IMR-90 (cell line): ENCODE data around the gene BRIP1. TPM values are rescaled to one million over a fixed set of nuclear protein-coding genes. Genes with fewer than 3 reads are reported as not detected.

Experiments used
- ATAC-seq: fragments of 200-7000 bp; cut with Tn5 transposase; 2 replicates; pipeline ENCODE4 v1.9.1; 2020; ENCODE audit warnings: low read depth, mild to moderate bottlenecking, moderate library complexity
- BruUV-seq: library from RNA; stranded (reverse); fragments of 400-500 nt; replicated peaks from 2 replicates; lab custom pipeline; 2021; lab: Mats Ljungman, UMichigan
- CTCF ChIA-PET: fragments of 300-600 bp; formaldehyde crosslinking; extraction: SDS; loops from one replicate; lab custom pipeline; 2021; ENCODE audit warnings: antibody characterized with exemption; lab: Yijun Ruan, JAX
- POLR2A ChIA-PET: fragments of 300-600 bp; sonication (Branson Sonifier 250); formaldehyde crosslinking; loops from one replicate; lab custom pipeline; 2022; ENCODE audit warnings: antibody characterized with exemption; ENCODE audit not compliant: unreplicated experiment; lab: Charles Lee
- DNase-seq: peaks from one replicate; pipeline ENCODE4 v3.0.0; 2013
- H2AFZ ChIP-seq: replicated peaks from 2 replicates; pipeline ENCODE3; 2013; ENCODE audit warnings: low read length, mild to moderate bottlenecking; ENCODE audit not compliant: poor library complexity
- H2AK5ac ChIP-seq: 2 replicates; pipeline ENCODE4 v1.6.1; 2013; ENCODE audit warnings: low read depth, low read length, inconsistent platforms
- H2AK9ac ChIP-seq: replicated peaks from 2 replicates; pipeline ENCODE3; 2013; ENCODE audit warnings: mild to moderate bottlenecking, low read depth, low read length, moderate library complexity; ENCODE audit not compliant: poor library complexity
- H2BK120ac ChIP-seq: 2 replicates; pipeline ENCODE4 v1.6.1; 2013; ENCODE audit warnings: low read depth, low read length, inconsistent platforms
- H2BK15ac ChIP-seq: 3 replicates; pipeline ENCODE4 v1.6.1; 2013; ENCODE audit warnings: low read depth, low read length, inconsistent platforms
- H2BK20ac ChIP-seq: 2 replicates; pipeline ENCODE4 v1.6.1; 2013; ENCODE audit warnings: low read depth, mild to moderate bottlenecking, inconsistent platforms, low read length, moderate library complexity
- H2BK5ac ChIP-seq: 2 replicates; pipeline ENCODE4 v1.6.1; 2013; ENCODE audit warnings: mild to moderate bottlenecking, low read depth, low read length, inconsistent platforms; ENCODE audit not compliant: poor library complexity, severe bottlenecking
- H3K14ac ChIP-seq: replicated peaks from 2 replicates; pipeline ENCODE4 v1.6.1; 2013; ENCODE audit warnings: low read depth, low read length, inconsistent platforms
- H3K18ac ChIP-seq: 2 replicates; pipeline ENCODE4 v1.6.1; 2013; ENCODE audit warnings: low read depth, low read length, control low read depth
- H3K23ac ChIP-seq: 2 replicates; pipeline ENCODE4 v1.6.1; 2013; ENCODE audit warnings: low read depth, low read length, inconsistent platforms
- H3K27ac ChIP-seq: 2 replicates; pipeline ENCODE4 v1.5.1; 2013; ENCODE audit warnings: mild to moderate bottlenecking, control low read depth, low read length; ENCODE audit not compliant: insufficient read depth
- H3K27me3 ChIP-seq: 2 replicates; pipeline ENCODE4 v1.6.1; 2013; ENCODE audit warnings: low read length; ENCODE audit not compliant: control insufficient read depth, insufficient read depth
- H3K36me3 ChIP-seq: 2 replicates; pipeline ENCODE4 v1.6.1; 2013; ENCODE audit warnings: low read length, mixed read lengths; ENCODE audit not compliant: control insufficient read depth, insufficient read depth
- H3K4ac ChIP-seq: 2 replicates; pipeline ENCODE4 v1.6.1; 2013; ENCODE audit warnings: low read depth, low read length, inconsistent platforms
- H3K4me1 ChIP-seq: 2 replicates; pipeline ENCODE4 v1.6.1; 2013; ENCODE audit warnings: low read length, mixed read lengths; ENCODE audit not compliant: control insufficient read depth, insufficient read depth
- H3K4me2 ChIP-seq: 2 replicates; pipeline ENCODE4 v1.6.1; 2013; ENCODE audit warnings: low read depth, mild to moderate bottlenecking, control low read depth, low read length, moderate library complexity
- H3K4me3 ChIP-seq: 2 replicates; pipeline ENCODE4 v1.5.1; 2013; ENCODE audit warnings: low read depth, mild to moderate bottlenecking, control low read depth, low read length, moderate library complexity; ENCODE audit not compliant: insufficient read depth
- H3K56ac ChIP-seq: 2 replicates; pipeline ENCODE4 v1.6.1; 2013; ENCODE audit warnings: low read length, inconsistent platforms; ENCODE audit not compliant: insufficient read depth; ENCODE audit errors: extremely low read depth
- H3K79me1 ChIP-seq, 2 experiments: 2 replicates each; pipeline ENCODE4 v1.6.1; 2013; ENCODE audit warnings: low read length in 2 of 2, inconsistent platforms in 1 of 2, low read depth in 1 of 2
- H3K9ac ChIP-seq: 2 replicates; pipeline ENCODE4 v1.6.1; 2013; ENCODE audit warnings: low read depth, low read length, control low read depth
- H3K9me1 ChIP-seq: 2 replicates; pipeline ENCODE4 v1.6.1; 2013; ENCODE audit warnings: low read length, inconsistent platforms; ENCODE audit not compliant: insufficient read depth
- H3K9me3 ChIP-seq: 2 replicates; pipeline ENCODE4 v1.6.1; 2013; ENCODE audit warnings: low read length; ENCODE audit not compliant: control insufficient read depth, insufficient read depth
- H4K20me1 ChIP-seq: 2 replicates; pipeline ENCODE4 v1.6.1; 2013; ENCODE audit warnings: low read length, inconsistent platforms; ENCODE audit not compliant: insufficient read depth
- H4K5ac ChIP-seq: 2 replicates; pipeline ENCODE4 v1.6.1; 2013; ENCODE audit warnings: mild to moderate bottlenecking, low read depth, low read length, control low read depth
- H4K8ac ChIP-seq, 2 experiments: 2 replicates each; pipeline ENCODE4 v1.6.1; 2013; ENCODE audit warnings: low read depth in 2 of 2, low read length in 2 of 2, control low read depth in 1 of 2, inconsistent platforms in 1 of 2
- H4K91ac ChIP-seq: 2 replicates; pipeline ENCODE4 v1.6.1; 2013; ENCODE audit warnings: low read depth, low read length, inconsistent platforms; ENCODE audit not compliant: insufficient read depth
- CEBPB ChIP-seq: IDR thresholded peaks from 2 replicates; pipeline ENCODE4 v1.6.1; 2012; ENCODE audit warnings: low read depth, low read length, improper control_type of control experiment
- MAFK ChIP-seq: IDR thresholded peaks from 2 replicates; pipeline ENCODE4 v1.6.1; 2012; ENCODE audit warnings: low read depth, low read length, improper control_type of control experiment
- MXI1 ChIP-seq: IDR thresholded peaks from 2 replicates; pipeline ENCODE4 v1.6.1; 2012; ENCODE audit warnings: low read depth, mild to moderate bottlenecking, low read length, moderate library complexity, borderline replicate concordance
- NFE2L2 ChIP-seq: fragments of 150-350 bp; IDR thresholded peaks from 2 replicates; pipeline ENCODE4 v1.6.1; 2016; ENCODE audit warnings: low read depth, mild to moderate bottlenecking, low read length
- POLR2A ChIP-seq: IDR thresholded peaks from 2 replicates; pipeline ENCODE4 v1.6.1; 2012; ENCODE audit warnings: mild to moderate bottlenecking, low read depth, low read length
- RCOR1 ChIP-seq: IDR thresholded peaks from 2 replicates; pipeline ENCODE4 v1.6.1; 2012; ENCODE audit warnings: mild to moderate bottlenecking, low read length, improper control_type of control experiment; ENCODE audit not compliant: insufficient replicate concordance
- RFX5 ChIP-seq: IDR thresholded peaks from 2 replicates; pipeline ENCODE4 v1.8.0; 2012; ENCODE audit warnings: low read depth, mild to moderate bottlenecking, low read length, moderate library complexity
- WGBS, 2 experiments: methylation state at CpG; one replicate each; pipeline versions ENCODE4 v1.1.5 to v1.1.7; 2013; ENCODE audit warnings: missing lambda C conversion rate in 2 of 2; ENCODE audit not compliant: insufficient read length in 1 of 2; ENCODE audit errors: extremely low coverage in 2 of 2; 5-methylcytosine and 5-hydroxymethylcytosine counted together
- dilution Hi-C: fragments of 300-500 bp; cut with HindIII; formaldehyde crosslinking; loops from one replicate; pipeline ENCODE4 v1.14.3; 2018; ENCODE audit warnings: low sequenced_read_pairs; ENCODE audit not compliant: unreplicated experiment
- in situ Hi-C: fragments of 300-500 bp; cut with MboI; formaldehyde crosslinking; loops from 3 replicates; pipeline ENCODE4 v1.14.3; 2019; ENCODE audit warnings: low sequenced_read_pairs, inconsistent platforms, mixed read lengths
- intact Hi-C: fragments of 100-400 bp; cut with micrococcal nuclease; formaldehyde crosslinking; loops from 2 replicates; pipeline ENCODE4 v1.10.0; 2022
- polyA plus RNA-seq, 3 experiments: library from polyadenylated mRNA; depleted of rRNA; stranded (reverse); fragments of >200 nt; gene quantifications; 2 replicates each; pipeline ENCODE4 v1.2.3, GENCODE V29; 2012; ENCODE audit warnings: low replicate concordance in 1 of 3
- total RNA-seq: library from RNA; depleted of rRNA; stranded (reverse); fragments of >200 nt; gene quantifications from 2 replicates; pipeline ENCODE4 v1.2.3, GENCODE V29; 2012
- TF ChIP-seq, protein P1 (sequence below): fragments of 150-350 bp; IDR thresholded peaks from 2 replicates; pipeline ENCODE4 v1.6.1; 2016; ENCODE audit warnings: low read depth, mild to moderate bottlenecking, low read length, moderate library complexity, borderline replicate concordance

BRIP1 gene
- total and polyA plus RNA-seq, 2 of the 4 experiments (the other 2 are of a cell fraction), result 6.1 to 19.7 TPM

DNA sequence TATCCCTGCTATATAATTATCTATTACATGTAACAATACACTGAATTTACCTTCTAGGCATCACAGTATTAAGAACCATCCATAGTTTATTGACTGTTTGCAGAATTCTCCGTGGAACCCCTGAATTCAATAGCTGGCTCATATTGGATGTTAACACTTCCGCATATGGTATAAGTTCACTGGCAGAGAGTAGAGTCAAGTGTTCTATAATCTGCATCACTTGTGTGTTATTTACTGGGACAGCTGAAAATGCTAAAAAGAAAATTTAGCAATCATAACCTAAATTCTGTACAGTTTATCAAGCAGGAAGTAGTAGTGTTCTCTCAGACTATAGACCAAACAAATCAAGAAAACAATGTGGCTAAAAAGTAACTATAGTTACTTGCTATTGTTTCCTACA lies 14.5 kb upstream of the BRIP1 start:
- Histone ChIP-seq H3K27ac (no peak overlapping the region), H3K9me1 (no peaks in the 10 kb centered on the region), H3K36me3 (peaks cover 6% of the 10 kb centered on the region), H3K9me3 (no peaks in the 10 kb centered on the region), H2BK15ac (no peak overlapping the region), H3K27me3 (no peaks in the 10 kb centered on the region), H4K5ac (no peak overlapping the region), H2BK20ac (no peak overlapping the region), H3K18ac (no peak overlapping the region), H3K79me1 (no peaks in the 10 kb centered on the region; a peak in 1 of 4 replicates), H2AK5ac (no peak overlapping the region), H2BK5ac (no peak overlapping the region), H4K8ac (no peak overlapping the region), H2AK9ac (no peak overlapping the region), H2BK120ac (no peak overlapping the region), H2AFZ (no peak overlapping the region), H3K9ac (no peak overlapping the region), H3K4me2 (no peak overlapping the region), H3K4me1 (no peaks in the 10 kb centered on the region), H3K4ac (no peak overlapping the region), H3K14ac (no peak overlapping the region), H3K23ac (no peak overlapping the region), H3K4me3 (no peak overlapping the region), H4K20me1 (no peaks in the 10 kb centered on the region), H4K91ac (no peak overlapping the region), H3K56ac (no peak overlapping the region)
- ChIA-PET POLR2A (no interaction called here), CTCF (no interaction called here)
- DNase-seq, result no peak
- BruUV-seq, result no TSS peak
- no CpG with 5 or more reads among the region's 2 CpGs for WGBS, 2 experiments
- ATAC-seq, result no peak
- intact Hi-C loops (no loop called here), dilution Hi-C loops (no loop called here), in situ Hi-C loops (no loop called here)
- TF ChIP-seq RCOR1 (no peak), MXI1 (no peak), NFE2L2 (no peak), RFX5 (no peak), CEBPB (no peak), MAFK (no peak), POLR2A (no peak)
- TF ChIP-seq, protein P1, sequence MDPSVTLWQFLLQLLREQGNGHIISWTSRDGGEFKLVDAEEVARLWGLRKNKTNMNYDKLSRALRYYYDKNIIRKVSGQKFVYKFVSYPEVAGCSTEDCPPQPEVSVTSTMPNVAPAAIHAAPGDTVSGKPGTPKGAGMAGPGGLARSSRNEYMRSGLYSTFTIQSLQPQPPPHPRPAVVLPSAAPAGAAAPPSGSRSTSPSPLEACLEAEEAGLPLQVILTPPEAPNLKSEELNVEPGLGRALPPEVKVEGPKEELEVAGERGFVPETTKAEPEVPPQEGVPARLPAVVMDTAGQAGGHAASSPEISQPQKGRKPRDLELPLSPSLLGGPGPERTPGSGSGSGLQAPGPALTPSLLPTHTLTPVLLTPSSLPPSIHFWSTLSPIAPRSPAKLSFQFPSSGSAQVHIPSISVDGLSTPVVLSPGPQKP, result no peak
